Hepatocyte (in vitro differentiated cells): ENCODE results near the gene PRPF8. TPM values are rescaled to one million over a fixed set of nuclear protein-coding genes. Genes with fewer than 3 reads are reported as not detected.

Experiments
- DNase-seq: peaks from one replicate; pipeline ENCODE4 v3.0.0-alpha.2; 2016; ENCODE audit warnings: low spot score
- H2AFZ ChIP-seq: fragments of 200-600 bp; sonication (generic); 2 replicates; pipeline ENCODE4 v1.6.0; 2016; ENCODE audit warnings: antibody characterized with exemption, mild to moderate bottlenecking
- H3K27ac ChIP-seq: fragments of 200-600 bp; sonication (generic); 2 replicates; pipeline ENCODE4 v1.5.1; 2016; ENCODE audit warnings: mild to moderate bottlenecking
- H3K27me3 ChIP-seq: fragments of 200-600 bp; sonication (generic); 2 replicates; pipeline ENCODE4 v1.6.1; 2016
- H3K36me3 ChIP-seq: fragments of 200-600 bp; sonication (generic); replicated peaks from 2 replicates; pipeline ENCODE4 v1.5.1; 2016; ENCODE audit warnings: low read depth; ENCODE audit not compliant: insufficient read depth
- H3K4me1 ChIP-seq: fragments of 200-600 bp; sonication (generic); 2 replicates; pipeline ENCODE4 v1.5.1; 2016; ENCODE audit warnings: mild to moderate bottlenecking, moderate library complexity; ENCODE audit not compliant: insufficient read depth
- H3K4me2 ChIP-seq: fragments of 200-600 bp; sonication (generic); 2 replicates; pipeline ENCODE4 v1.6.0; 2016
- H3K4me3 ChIP-seq: fragments of 200-600 bp; sonication (generic); 2 replicates; pipeline ENCODE4 v1.5.1; 2016; ENCODE audit warnings: mild to moderate bottlenecking
- H3K79me2 ChIP-seq: fragments of 200-600 bp; sonication (generic); 2 replicates; pipeline ENCODE4 v1.6.0; 2017; ENCODE audit warnings: mild to moderate bottlenecking
- H3K9me2 ChIP-seq: fragments of 200-600 bp; sonication (generic); replicated peaks from 2 replicates; pipeline ENCODE4 v1.6.0; 2017; ENCODE audit warnings: mild to moderate bottlenecking; ENCODE audit not compliant: insufficient read depth
- H3K9me3 ChIP-seq: fragments of 200-600 bp; sonication (generic); 2 replicates; pipeline ENCODE4 v1.5.1; 2016; ENCODE audit warnings: low read depth, mild to moderate bottlenecking
- H4K20me1 ChIP-seq: fragments of 200-600 bp; sonication (generic); 2 replicates; pipeline ENCODE4 v1.6.0; 2016; ENCODE audit warnings: mild to moderate bottlenecking; ENCODE audit not compliant: insufficient read depth, poor library complexity, severe bottlenecking
- CTCF ChIP-seq: fragments of 200-600 bp; sonication (generic); IDR thresholded peaks from 2 replicates; pipeline ENCODE4 v1.5.1; 2016; ENCODE audit warnings: antibody characterized with exemption, mild to moderate bottlenecking; ENCODE audit not compliant: poor library complexity
- EZH2 ChIP-seq: fragments of 200-600 bp; sonication (generic); IDR thresholded peaks from 2 replicates; pipeline ENCODE4 v1.6.1; 2016; ENCODE audit warnings: antibody characterized with exemption, mild to moderate bottlenecking, borderline replicate concordance
- EZH2phosphoT487 ChIP-seq: fragments of 200-600 bp; sonication (generic); IDR thresholded peaks from one replicate; pipeline ENCODE4 v1.6.1; 2018; ENCODE audit warnings: antibody characterized with exemption, mild to moderate bottlenecking, low read depth, moderate library complexity; ENCODE audit not compliant: unreplicated experiment, severe bottlenecking
- WGBS: methylation state at CpG from one replicate; pipeline ENCODE4 v1.1.6; 2016; ENCODE audit warnings: low lambda C conversion rate; ENCODE audit errors: missing lambda C conversion rate; 5-methylcytosine and 5-hydroxymethylcytosine counted together
- polyA plus RNA-seq: library from polyadenylated mRNA; unstranded; fragments of >200 nt; fragmentation: Nextera tagmentation; extraction: Ambion mirVana; gene quantifications from 2 replicates; pipeline ENCODE4 v1.2.1, GENCODE V29; 2016
- total RNA-seq: library from RNA; depleted of rRNA; stranded (reverse); fragments of >200 nt; gene quantifications from 2 replicates; pipeline ENCODE4 v1.2.3, GENCODE V29; 2014

PRPF8 gene
- total and polyA plus RNA-seq, 2 experiments from 2014 or later, result 107 to 119 TPM

- H3K9me2 ChIP-seq, result no peaks in the 10 kb centered on the region
- no peaks in the 10 kb centered on the region for H3K79me2 ChIP-seq
- peak; percentile 93 for DNase-seq
- no peak for TF ChIP-seq EZH2
- no peak for TF ChIP-seq CTCF
- no peak for TF ChIP-seq EZH2phosphoT487
- peaks cover 24% of the 10 kb centered on the region for H3K4me1 ChIP-seq
- 1% methylated on average over 67 of the region's 95 CpGs for WGBS
- no peaks in the 10 kb centered on the region for H3K36me3 ChIP-seq
- no peaks in the 10 kb centered on the region for H4K20me1 ChIP-seq
- peak within 1 kb of the TSS; percentile 89 for H2AFZ ChIP-seq
- H3K4me2 ChIP-seq, result peak within 1 kb of the TSS; percentile 89
- H3K27me3 ChIP-seq, result peaks cover 8% of the 10 kb centered on the region
- H3K27ac ChIP-seq, result peak within 1 kb of the TSS; percentile 91
- H3K4me3 ChIP-seq, result peak within 1 kb of the TSS; percentile 48
- no peaks in the 10 kb centered on the region for H3K9me3 ChIP-seq
Observed at GRCh38 chr17:1627982-1628855, 56.4 kb downstream of the PRPF8 start, which contains the start of gene SLC43A2. TSS of gene SLC43A2 (minus strand) at chr17:1628834. CDS start at chr17:1627874, 960 bp downstream.

GRCh38 chr17:1627182-1627981 is 57.3 kb downstream of the PRPF8 start:
- peak overlapping the region; percentile 89 for H3K4me2 ChIP-seq
- peak overlapping the region; percentile 46 for H2AFZ ChIP-seq
- DNase-seq, result peak; percentile 24
- H3K79me2 ChIP-seq, result no peaks in the 10 kb centered on the region
- WGBS, result 52% methylated on average over 23 of the region's 39 CpGs
- TF ChIP-seq EZH2phosphoT487, result no peak
- TF ChIP-seq CTCF, result no peak
- no peak for TF ChIP-seq EZH2
- H3K4me3 ChIP-seq, result peak overlapping the region; percentile 48
- no peaks in the 10 kb centered on the region for H4K20me1 ChIP-seq
- no peak overlapping the region for H3K27ac ChIP-seq
- no peaks in the 10 kb centered on the region for H3K9me3 ChIP-seq
- H3K36me3 ChIP-seq, result no peaks in the 10 kb centered on the region
- no peaks in the 10 kb centered on the region for H3K9me2 ChIP-seq
- H3K27me3 ChIP-seq, result peaks cover 8% of the 10 kb centered on the region
- H3K4me1 ChIP-seq, result peaks cover 24% of the 10 kb centered on the region

- no peaks in the 10 kb centered on the region for H3K9me2 ChIP-seq
- H4K20me1 ChIP-seq, result no peaks in the 10 kb centered on the region
- no peaks in the 10 kb centered on the region for H3K79me2 ChIP-seq
- H3K4me2 ChIP-seq, result peak overlapping the region; percentile 89
- TF ChIP-seq CTCF (no peak), EZH2phosphoT487 (no peak), EZH2 (no peak)
- H3K27me3 ChIP-seq, result peaks cover 8% of the 10 kb centered on the region
- no peaks in the 10 kb centered on the region for H3K36me3 ChIP-seq
- DNase-seq, result peak; percentile 16
- no peak overlapping the region for H2AFZ ChIP-seq
- peak overlapping the region; percentile 44 for H3K27ac ChIP-seq
- peaks cover 24% of the 10 kb centered on the region for H3K4me1 ChIP-seq
- H3K9me3 ChIP-seq, result no peaks in the 10 kb centered on the region
- WGBS, result 32% methylated on average over 3 of the region's 3 CpGs
- no peak overlapping the region for H3K4me3 ChIP-seq
Observed at GRCh38 chr17:1626333-1626732, 58.3 kb downstream of the PRPF8 start.
